Mucosa of descending colon (tissue), 3 donors: ENCODE measurements around the gene EPAS1. TPM values are rescaled to one million over a fixed set of nuclear protein-coding genes. Genes with fewer than 3 reads are reported as not detected.
"Not testable (repeated sequence)": the region's sequence is repeated elsewhere in the genome, so short reads cannot be mapped to it uniquely, and the experiment has no call there.

ENCODE experiments used
- ATAC-seq: fragments of 200-7000 bp; cut with Tn5 transposase; one replicate; pipeline ENCODE4 v1.9.1; 2020; ENCODE audit warnings: mild to moderate bottlenecking, moderate library complexity
- DNase-seq, 3 donors: peaks; one replicate each; pipeline ENCODE4 v3.0.0-alpha.2; 2020
- H3K36me3 ChIP-seq: fragments of 200-600 bp; one replicate; pipeline ENCODE4 v1.8.0; 2021; ENCODE audit warnings: low read depth, mild to moderate bottlenecking
- H3K4me1 ChIP-seq: fragments of 200-600 bp; one replicate; pipeline ENCODE4 v1.8.0; 2021; ENCODE audit warnings: low read depth, mild to moderate bottlenecking
- H3K4me3 ChIP-seq: fragments of 200-600 bp; one replicate; pipeline ENCODE4 v1.8.0; 2021; ENCODE audit warnings: mild to moderate bottlenecking
- H3K9me3 ChIP-seq: fragments of 200-600 bp; one replicate; pipeline ENCODE4 v1.8.0; 2021; ENCODE audit warnings: mild to moderate bottlenecking
- CTCF ChIP-seq: fragments of 200-600 bp; IDR thresholded peaks from one replicate; pipeline ENCODE4 v1.8.0; 2022; ENCODE audit warnings: antibody characterized with exemption, mild to moderate bottlenecking
- intact Hi-C, 2 donors: fragments of 100-400 bp; cut with DNase I in 1 of 2; cut with micrococcal nuclease in 1 of 2; formaldehyde crosslinking; loops; one replicate each; pipeline versions ENCODE4 v1.11.0 to v1.11.1; 2022; cut with DNase I, micrococcal nuclease
- total RNA-seq, 3 donors: library from RNA; stranded (reverse); fragmentation: NEBNext Ultra II Directional in 2 of 3; extraction: Animal tissue kit (Norgen Biotek cat#: 25700) in 2 of 3; gene quantifications; one replicate each; pipeline versions ENCODE4 v1.2.1 to v1.2.4, GENCODE V29; 2021 to 2023
- donor health status: DM: no; HTN: no; CAD: no; lungs with moderate emphysema.
- donor health status: DM: no; HTN: no; CAD: no.
- donor health status: DM: no; HTN: yes; CAD: no.

Gene EPAS1
- total RNA-seq, 3 donors from 2014 or later = 126 to 251 (median 150) TPM

- H3K4me1 ChIP-seq = no peaks in the 10 kb centered on the region
- DNase-seq (no peak), ATAC-seq (no peak)
- no peak overlapping the region for H3K4me3 ChIP-seq
- TF ChIP-seq CTCF = no peak
- no peaks in the 10 kb centered on the region for H3K9me3 ChIP-seq
- H3K36me3 ChIP-seq = no peaks in the 10 kb centered on the region
- intact Hi-C loops = no loop called here
Measured at GRCh38 chr2:46394649-46395510, 97.7 kb downstream of the EPAS1 start.

GRCh38 chr2:46395730-46396129, 98.5 kb downstream of the EPAS1 start:
- ATAC-seq, H3K9me3 ChIP-seq, DNase-seq, H3K36me3 ChIP-seq, intact Hi-C loops, H3K4me3 ChIP-seq, H3K4me1 ChIP-seq: not testable (repeated sequence)

GRCh38 chr2:46400016-46400415, 102.8 kb downstream of the EPAS1 start:
- Histone ChIP-seq H3K9me3 (no peaks in the 10 kb centered on the region), H3K4me3 (no peak overlapping the region), H3K4me1 (no peaks in the 10 kb centered on the region), H3K36me3 (no peaks in the 10 kb centered on the region)
- no peak for ATAC-seq
- intact Hi-C loops = no loop called here
- no peak for DNase-seq
- TF ChIP-seq CTCF = no peak

GRCh38 chr2:46402874-46403273, 105.7 kb downstream of the EPAS1 start:
- no peaks in the 10 kb centered on the region for H3K4me1 ChIP-seq
- no peak overlapping the region for H3K4me3 ChIP-seq
- no peak for TF ChIP-seq CTCF
- no peaks in the 10 kb centered on the region for H3K36me3 ChIP-seq
- intact Hi-C loops = no loop called here
- ATAC-seq = no peak
- no peak for DNase-seq
- H3K9me3 ChIP-seq = no peaks in the 10 kb centered on the region

- H3K9me3 ChIP-seq = no peaks in the 10 kb centered on the region
- H3K4me3 ChIP-seq = no peak overlapping the region
- DNase-seq (no peak), ATAC-seq (no peak)
- intact Hi-C loops = no loop called here
- H3K36me3 ChIP-seq = no peaks in the 10 kb centered on the region
- H3K4me1 ChIP-seq = peaks cover 9% of the 10 kb centered on the region
- TF ChIP-seq CTCF = no peak
Measured at GRCh38 chr2:46404181-46404759, 107.1 kb downstream of the EPAS1 start.

- Histone ChIP-seq H3K36me3 (no peaks in the 10 kb centered on the region), H3K4me3 (no peak overlapping the region), H3K4me1 (peaks cover 16% of the 10 kb centered on the region), H3K9me3 (no peaks in the 10 kb centered on the region)
- ATAC-seq (no peak), DNase-seq (no peak)
- TF ChIP-seq CTCF = no peak
- intact Hi-C loops = no loop called here
Measured at GRCh38 chr2:46407852-46408455, 110.7 kb downstream of the EPAS1 start.
